ENCODE results near the gene NR0B1.

Gene NR0B1, protein sequence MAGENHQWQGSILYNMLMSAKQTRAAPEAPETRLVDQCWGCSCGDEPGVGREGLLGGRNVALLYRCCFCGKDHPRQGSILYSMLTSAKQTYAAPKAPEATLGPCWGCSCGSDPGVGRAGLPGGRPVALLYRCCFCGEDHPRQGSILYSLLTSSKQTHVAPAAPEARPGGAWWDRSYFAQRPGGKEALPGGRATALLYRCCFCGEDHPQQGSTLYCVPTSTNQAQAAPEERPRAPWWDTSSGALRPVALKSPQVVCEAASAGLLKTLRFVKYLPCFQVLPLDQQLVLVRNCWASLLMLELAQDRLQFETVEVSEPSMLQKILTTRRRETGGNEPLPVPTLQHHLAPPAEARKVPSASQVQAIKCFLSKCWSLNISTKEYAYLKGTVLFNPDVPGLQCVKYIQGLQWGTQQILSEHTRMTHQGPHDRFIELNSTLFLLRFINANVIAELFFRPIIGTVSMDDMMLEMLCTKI

DNA sequence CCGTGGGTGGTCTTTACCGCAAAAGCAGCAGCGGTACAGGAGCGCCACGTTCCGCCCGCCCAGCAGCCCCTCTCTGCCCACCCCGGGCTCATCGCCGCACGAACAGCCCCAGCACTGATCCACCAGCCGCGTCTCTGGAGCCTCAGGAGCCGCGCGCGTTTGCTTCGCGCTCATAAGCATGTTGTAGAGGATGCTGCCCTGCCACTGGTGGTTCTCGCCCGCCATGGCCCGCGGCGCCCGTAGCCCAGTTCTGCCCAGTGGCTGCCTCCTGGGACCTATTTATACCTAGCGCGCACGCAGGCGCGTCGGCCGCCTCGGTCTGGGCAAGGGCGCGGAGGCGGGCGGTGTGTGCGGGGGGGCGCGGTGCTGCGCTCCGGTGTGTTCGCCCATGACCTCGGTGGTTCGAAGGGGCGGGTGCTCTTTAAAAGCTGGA, at the start of gene NR0B1:
Gene NR0B1, minus strand, starts transcription at position 252 of the 433 bp plus-strand sequence. Its CDS starts 27 bp downstream, at position 225.
- H3K4me3 ChIP-seq (ENCODE audit: insufficient read length, low read depth): peak within 1 kb of the TSS; percentile 71

DNA sequence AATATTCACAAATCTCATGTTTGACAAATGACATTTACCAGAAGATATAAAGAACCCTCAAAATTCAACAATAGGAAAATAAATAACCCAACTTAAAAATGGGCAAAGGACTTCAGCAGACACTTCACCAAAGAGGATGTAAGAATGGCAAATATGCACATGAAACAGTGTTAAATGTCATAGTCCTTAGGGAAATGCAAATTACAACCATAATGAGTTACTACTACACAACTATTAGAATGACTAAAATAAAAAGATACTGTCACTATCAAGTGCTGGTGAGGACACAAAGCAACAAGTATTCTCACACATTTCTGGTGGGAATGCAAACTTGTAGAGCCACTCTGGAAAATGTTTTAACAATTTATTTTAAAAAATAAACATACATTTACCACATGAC, 40.8 kb upstream of the NR0B1 start:
- TF ChIP-seq YY1 (IDR thresholded peaks at IDR 0.05; ENCODE audit: insufficient read depth, insufficient read length): no peak
- TF ChIP-seq ZNF274 (IDR thresholded peaks at IDR 0.05; ENCODE audit: low read depth, low read length): no peak
- TF ChIP-seq SUZ12 (IDR thresholded peaks at IDR 0.05; ENCODE audit: extremely low read depth, insufficient read depth, insufficient read length): no peak
- DNase-seq (ENCODE audit: low read depth, low spot score): no peak
- no peaks in the 10 kb centered on the region for H3K27me3 ChIP-seq (ENCODE audit: insufficient read depth, insufficient read length)

More for the DNA sequence above, at the start of gene NR0B1:
- peak within 1 kb of the TSS; percentile 80 for H3K9ac ChIP-seq (ENCODE audit: insufficient read length, low read depth)
- TF ChIP-seq SUZ12 (IDR thresholded peaks at IDR 0.05; ENCODE audit: extremely low read depth, insufficient read depth, insufficient read length): no peak
- no peak for TF ChIP-seq ZNF274 (IDR thresholded peaks at IDR 0.05; ENCODE audit: low read depth, low read length)
- no peak for TF ChIP-seq YY1 (IDR thresholded peaks at IDR 0.05; ENCODE audit: insufficient read depth, insufficient read length)
- no peaks in the 10 kb centered on the region for H3K36me3 ChIP-seq (ENCODE audit: insufficient read depth, insufficient read length, low read length)
- DNase-seq (ENCODE audit: low read depth, low spot score): no peak
- H3K27me3 ChIP-seq (ENCODE audit: insufficient read depth, insufficient read length): peaks cover 49% of the 10 kb centered on the region
- no peaks in the 10 kb centered on the region for H3K4me1 ChIP-seq (ENCODE audit: insufficient read depth, insufficient read length)
- H3K9me3 ChIP-seq (ENCODE audit: insufficient read depth, low read length): no peaks in the 10 kb centered on the region

DNA sequence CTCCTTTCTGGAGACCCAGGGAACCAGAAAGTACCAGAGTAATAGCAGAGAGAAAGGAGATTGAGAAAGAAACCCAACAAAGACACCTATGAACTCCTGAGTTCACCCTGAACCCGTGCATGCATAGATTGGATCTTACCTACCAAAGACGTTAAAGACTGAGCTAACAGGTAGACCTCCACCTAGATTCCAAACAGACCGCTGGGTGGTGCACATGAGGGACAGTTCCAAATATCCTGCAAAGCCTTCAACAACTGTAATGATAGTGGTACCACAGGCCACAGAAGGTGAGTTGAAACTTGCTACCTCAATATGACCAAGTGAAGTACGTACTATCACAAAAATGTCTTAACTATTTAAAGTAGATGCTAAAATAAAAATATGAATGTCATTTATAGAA, 34.0 kb upstream of the NR0B1 start:
- Histone ChIP-seq H3K36me3 (ENCODE audit: insufficient read depth, insufficient read length, low read length) (no peaks in the 10 kb centered on the region), H3K4me3 (ENCODE audit: insufficient read length, low read depth) (no peak overlapping the region), H3K9ac (ENCODE audit: insufficient read length, low read depth) (no peak overlapping the region), H3K4me1 (ENCODE audit: insufficient read depth, insufficient read length) (no peaks in the 10 kb centered on the region), H3K27me3 (ENCODE audit: insufficient read depth, insufficient read length) (no peaks in the 10 kb centered on the region), H3K9me3 (ENCODE audit: insufficient read depth, low read length) (no peaks in the 10 kb centered on the region)
- DNase-seq (ENCODE audit: low read depth, low spot score): no peak
- TF ChIP-seq ZNF274 (IDR thresholded peaks at IDR 0.05; ENCODE audit: low read depth, low read length) (no peak), YY1 (IDR thresholded peaks at IDR 0.05; ENCODE audit: insufficient read depth, insufficient read length) (no peak), SUZ12 (IDR thresholded peaks at IDR 0.05; ENCODE audit: extremely low read depth, insufficient read depth, insufficient read length) (no peak)

More for the DNA sequence above, 40.8 kb upstream of the NR0B1 start:
- Histone ChIP-seq H3K4me1 (ENCODE audit: insufficient read depth, insufficient read length) (no peaks in the 10 kb centered on the region), H3K9me3 (ENCODE audit: insufficient read depth, low read length) (no peaks in the 10 kb centered on the region), H3K4me3 (ENCODE audit: insufficient read length, low read depth) (no peak overlapping the region), H3K36me3 (ENCODE audit: insufficient read depth, insufficient read length, low read length) (no peaks in the 10 kb centered on the region), H3K9ac (ENCODE audit: insufficient read length, low read depth) (no peak overlapping the region)

GRCh38 chrX:30340753-30341152, 31.6 kb upstream of the NR0B1 start:
- H3K9me3 ChIP-seq (ENCODE audit: insufficient read depth, low read length): no peaks in the 10 kb centered on the region
- no peak overlapping the region for H3K4me3 ChIP-seq (ENCODE audit: insufficient read length, low read depth)
- DNase-seq (ENCODE audit: low read depth, low spot score): no peak
- TF ChIP-seq ZNF274 (IDR thresholded peaks at IDR 0.05; ENCODE audit: low read depth, low read length): no peak
- no peak for TF ChIP-seq SUZ12 (IDR thresholded peaks at IDR 0.05; ENCODE audit: extremely low read depth, insufficient read depth, insufficient read length)
- H3K4me1 ChIP-seq (ENCODE audit: insufficient read depth, insufficient read length): no peaks in the 10 kb centered on the region
- H3K9ac ChIP-seq (ENCODE audit: insufficient read length, low read depth): no peak overlapping the region
- no peaks in the 10 kb centered on the region for H3K27me3 ChIP-seq (ENCODE audit: insufficient read depth, insufficient read length)
- H3K36me3 ChIP-seq (ENCODE audit: insufficient read depth, insufficient read length, low read length): no peaks in the 10 kb centered on the region

- Histone ChIP-seq H3K9ac (ENCODE audit: insufficient read length, low read depth) (no peak overlapping the region), H3K4me1 (ENCODE audit: insufficient read depth, insufficient read length) (no peaks in the 10 kb centered on the region), H3K27me3 (ENCODE audit: insufficient read depth, insufficient read length) (no peaks in the 10 kb centered on the region), H3K4me3 (ENCODE audit: insufficient read length, low read depth) (no peak overlapping the region), H3K9me3 (ENCODE audit: insufficient read depth, low read length) (no peaks in the 10 kb centered on the region), H3K36me3 (ENCODE audit: insufficient read depth, insufficient read length, low read length) (no peaks in the 10 kb centered on the region)
- DNase-seq (ENCODE audit: low read depth, low spot score): no peak
- no peak for TF ChIP-seq YY1 (IDR thresholded peaks at IDR 0.05; ENCODE audit: insufficient read depth, insufficient read length)
Observed at GRCh38 chrX:30327762-30328161, 18.6 kb upstream of the NR0B1 start.

DNA sequence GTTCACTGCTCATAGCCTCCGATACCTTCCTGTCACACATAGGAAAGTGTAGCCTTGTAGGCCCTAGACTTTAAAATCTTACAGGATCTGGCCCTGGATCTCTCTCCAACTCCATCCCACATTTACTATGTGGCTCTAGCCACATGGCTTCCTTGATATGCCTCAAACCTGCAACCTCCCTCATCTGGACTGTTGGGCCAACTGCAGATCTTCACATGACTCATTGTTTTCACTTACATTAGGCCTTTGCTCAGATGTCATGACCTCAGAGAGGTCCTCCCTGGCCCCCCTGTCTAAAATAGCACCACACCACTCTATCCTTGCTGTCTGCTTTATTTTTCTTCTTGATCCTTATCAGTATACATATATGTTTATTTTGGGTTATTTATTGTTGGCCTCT, 8.1 kb upstream of the NR0B1 start:
- H3K27me3 ChIP-seq (ENCODE audit: insufficient read depth, insufficient read length): no peaks in the 10 kb centered on the region

GRCh38 chrX:30313322-30313721, 4.1 kb upstream of the NR0B1 start:
- no peak for DNase-seq (ENCODE audit: low read depth, low spot score)
- no peak overlapping the region for H3K4me3 ChIP-seq (ENCODE audit: insufficient read length, low read depth)
- peaks cover 32% of the 10 kb centered on the region for H3K27me3 ChIP-seq (ENCODE audit: insufficient read depth, insufficient read length)
- H3K9ac ChIP-seq (ENCODE audit: insufficient read length, low read depth): no peak overlapping the region
- no peaks in the 10 kb centered on the region for H3K4me1 ChIP-seq (ENCODE audit: insufficient read depth, insufficient read length)
- H3K36me3 ChIP-seq (ENCODE audit: insufficient read depth, insufficient read length, low read length): no peaks in the 10 kb centered on the region
- TF ChIP-seq ZNF274 (IDR thresholded peaks at IDR 0.05; ENCODE audit: low read depth, low read length) (no peak), SUZ12 (IDR thresholded peaks at IDR 0.05; ENCODE audit: extremely low read depth, insufficient read depth, insufficient read length) (no peak), YY1 (IDR thresholded peaks at IDR 0.05; ENCODE audit: insufficient read depth, insufficient read length) (no peak)
- H3K9me3 ChIP-seq (ENCODE audit: insufficient read depth, low read length): no peaks in the 10 kb centered on the region

More for the DNA sequence above, 8.1 kb upstream of the NR0B1 start:
- Histone ChIP-seq H3K4me1 (ENCODE audit: insufficient read depth, insufficient read length) (no peaks in the 10 kb centered on the region), H3K4me3 (ENCODE audit: insufficient read length, low read depth) (no peak overlapping the region), H3K36me3 (ENCODE audit: insufficient read depth, insufficient read length, low read length) (no peaks in the 10 kb centered on the region), H3K9me3 (ENCODE audit: insufficient read depth, low read length) (no peaks in the 10 kb centered on the region), H3K9ac (ENCODE audit: insufficient read length, low read depth) (no peak overlapping the region)
- no peak for DNase-seq (ENCODE audit: low read depth, low spot score)
- TF ChIP-seq SUZ12 (IDR thresholded peaks at IDR 0.05; ENCODE audit: extremely low read depth, insufficient read depth, insufficient read length): no peak
- TF ChIP-seq ZNF274 (IDR thresholded peaks at IDR 0.05; ENCODE audit: low read depth, low read length): no peak
- no peak for TF ChIP-seq YY1 (IDR thresholded peaks at IDR 0.05; ENCODE audit: insufficient read depth, insufficient read length)

All from NT2/D1 (cell line).